Activated CD8-positive, alpha-beta memory T cell treated with anti-CD3 and anti-CD28 coated beads for 4 hours (primary cell): Measurements from ENCODE around the gene NEGR1.

ENCODE experiments used
- DNase-seq, 2 donors: peaks; one replicate each; pipeline ENCODE4 v3.0.0-alpha.2; 2020; ENCODE audit warnings: low read depth in 2 of 2

The NEGR1 gene

GRCh38 chr1:72230746-72231145, 51.6 kb downstream of the NEGR1 start:
- DNase-seq = no peak

- no peak for DNase-seq
Measured at GRCh38 chr1:72229893-72230292, 52.4 kb downstream of the NEGR1 start.

- DNase-seq = no peak
Measured at GRCh38 chr1:72227667-72228066, 54.7 kb downstream of the NEGR1 start.

- DNase-seq = no peak
Measured at GRCh38 chr1:72224506-72224905, 57.8 kb downstream of the NEGR1 start.

GRCh38 chr1:72221811-72222210, 60.5 kb downstream of the NEGR1 start:
- DNase-seq = no peak

GRCh38 chr1:72218141-72218739, 64.1 kb downstream of the NEGR1 start:
- no peak for DNase-seq

DNA sequence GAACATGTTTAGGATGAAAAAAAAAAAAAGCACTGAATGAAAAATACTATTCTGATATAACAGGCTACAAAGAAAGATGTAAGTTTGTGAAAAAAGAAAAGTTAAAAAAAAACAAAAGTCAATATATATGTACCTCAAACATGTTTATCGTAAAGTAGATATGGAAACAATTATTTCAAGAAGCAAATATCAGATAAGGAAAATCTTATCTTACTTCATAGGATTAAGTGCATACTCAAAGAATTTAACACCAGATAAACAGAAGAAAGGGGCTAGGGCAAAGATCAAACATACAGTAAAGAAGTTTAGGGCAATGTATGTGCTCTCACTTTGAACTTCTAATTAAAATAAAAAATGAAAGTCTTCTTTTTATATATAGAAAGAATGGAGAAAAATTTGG, 75.3 kb downstream of the NEGR1 start:
- DNase-seq = no peak

GRCh38 chr1:72202761-72203160, 79.6 kb downstream of the NEGR1 start:
- DNase-seq = no peak

DNA sequence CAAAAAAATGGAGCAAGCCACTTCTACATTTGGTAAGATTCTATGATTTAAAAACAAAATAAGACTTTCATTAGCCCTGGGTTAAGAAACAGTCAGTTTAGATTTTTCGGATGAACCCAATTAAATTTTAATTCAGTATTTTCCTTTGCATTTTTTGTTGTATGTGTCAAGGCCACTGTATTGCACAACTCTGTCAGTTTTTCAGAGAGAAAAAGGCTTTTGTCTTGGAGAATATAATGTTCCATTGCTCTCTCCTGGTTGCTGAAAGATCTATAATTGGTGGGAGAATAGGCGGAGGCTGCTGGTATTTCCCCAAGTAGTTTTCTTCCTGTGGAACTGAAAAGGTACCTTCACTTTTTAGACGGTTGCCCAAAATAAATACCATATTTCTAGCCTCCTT, 84.6 kb downstream of the NEGR1 start:
- DNase-seq = no peak

DNA sequence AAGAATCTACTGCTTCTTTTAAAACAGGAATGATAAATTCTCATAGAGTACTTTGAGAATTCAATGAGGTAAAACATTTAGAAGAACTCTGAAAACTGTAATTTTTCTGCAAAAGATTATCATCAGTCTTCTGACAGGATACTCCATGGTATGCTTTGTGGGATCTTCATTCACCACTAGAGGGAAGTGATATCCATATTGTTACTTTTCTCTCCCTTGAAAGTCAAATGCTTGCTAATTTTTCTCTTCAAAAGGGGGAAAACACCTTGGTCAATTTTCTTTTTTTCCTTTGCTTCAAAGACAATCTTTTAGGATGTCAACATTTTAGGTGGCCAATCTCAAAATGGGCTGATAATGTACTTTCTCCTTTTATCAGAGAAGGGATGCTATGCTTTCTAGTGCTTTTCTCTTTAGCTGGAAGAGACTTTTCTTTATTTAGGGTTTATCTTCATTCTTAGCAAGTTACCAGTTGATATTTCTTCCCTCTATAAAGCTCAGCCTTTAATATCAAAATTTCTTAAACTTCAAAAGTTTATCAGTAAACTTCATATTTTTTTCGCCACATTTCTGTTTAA, 95.5 kb downstream of the NEGR1 start:
- DNase-seq = no peak

DNA sequence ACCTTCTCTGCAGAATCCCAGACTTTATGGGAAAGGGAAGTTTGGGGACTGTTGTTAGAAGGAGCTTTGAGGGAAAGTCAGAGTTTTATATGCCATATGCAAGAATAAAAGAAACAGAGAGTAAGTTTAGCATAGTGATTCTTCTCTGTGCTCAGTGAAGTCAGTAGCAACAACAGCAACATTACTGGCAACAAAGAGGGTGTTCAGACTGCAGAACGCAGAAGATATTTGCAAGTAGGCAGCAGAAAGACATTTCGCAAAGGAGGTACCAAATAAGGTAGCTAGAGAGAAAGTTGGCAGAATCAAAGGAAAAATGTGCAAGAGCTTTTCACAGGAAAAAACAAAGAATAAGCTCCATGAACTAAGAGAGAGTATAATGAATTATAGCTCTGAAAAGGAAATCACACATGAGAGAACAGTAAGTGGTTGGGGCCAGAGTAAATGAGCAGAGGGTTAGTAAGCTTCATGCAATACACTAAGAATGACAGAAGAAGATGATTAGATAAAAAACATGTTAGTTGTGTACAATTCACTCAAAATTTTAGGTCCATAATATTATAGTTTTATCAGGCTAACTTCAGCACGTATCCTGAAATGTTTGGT, 98.1 kb downstream of the NEGR1 start:
- no peak for DNase-seq

GRCh38 chr1:72182859-72183258, 99.5 kb downstream of the NEGR1 start:
- no peak for DNase-seq

DNA sequence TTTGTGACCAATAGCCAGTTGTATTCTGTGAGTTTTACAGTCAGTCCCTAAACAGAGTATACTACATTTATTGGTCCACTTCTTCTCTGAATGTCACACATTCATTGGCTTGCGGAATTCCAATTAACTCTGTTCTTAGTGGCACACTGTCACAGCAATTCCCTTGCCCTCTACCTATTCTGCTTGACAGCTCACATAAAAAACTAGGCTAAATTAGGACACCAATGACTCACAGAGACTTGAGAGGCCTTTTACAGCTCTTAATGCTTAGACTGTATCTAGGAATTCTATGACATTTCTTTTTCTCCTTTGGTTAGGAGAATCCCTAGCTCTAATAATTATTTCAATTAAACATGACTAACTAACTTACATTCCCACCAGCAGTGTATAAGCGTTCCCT, 104.1 kb downstream of the NEGR1 start:
- no peak for DNase-seq

GRCh38 chr1:72177711-72178110, 104.6 kb downstream of the NEGR1 start:
- no peak for DNase-seq

DNA sequence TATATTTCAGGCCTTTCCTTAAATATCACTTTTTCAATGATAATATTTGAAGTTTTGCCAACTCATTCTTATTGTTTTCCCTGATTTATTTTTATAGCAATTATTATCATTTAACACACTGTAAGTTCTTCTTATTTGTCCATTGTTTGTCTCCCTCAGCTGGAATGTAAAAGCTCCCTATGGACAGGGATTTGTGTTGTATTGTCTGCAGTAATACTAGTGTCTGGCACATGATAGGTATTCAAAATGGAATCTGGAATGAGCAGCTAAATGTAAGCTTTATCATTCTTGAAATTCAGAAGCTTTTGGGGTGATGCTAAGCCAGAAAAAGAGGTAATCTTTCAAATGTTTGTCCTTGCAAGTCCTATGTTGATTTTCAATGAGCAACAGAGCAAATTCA, 112.1 kb downstream of the NEGR1 start:
- no peak for DNase-seq

DNA sequence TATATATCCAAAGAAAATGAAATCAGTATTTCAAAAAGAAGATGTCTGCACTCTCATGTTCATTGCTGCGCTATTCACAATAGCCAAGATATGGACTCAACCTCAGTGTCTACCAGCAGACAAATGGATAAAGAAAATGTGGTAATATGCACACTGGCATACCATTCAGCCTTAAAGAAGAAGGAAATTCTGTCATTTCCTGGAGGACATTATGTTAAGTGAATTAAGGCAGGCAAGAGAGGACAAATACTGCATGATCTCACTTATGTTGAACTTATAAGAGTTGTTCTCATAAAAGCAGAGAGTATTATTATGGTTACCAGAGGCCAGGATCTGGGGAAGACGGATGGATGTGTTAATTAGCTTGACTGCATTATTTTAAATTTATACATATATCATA, 115.9 kb downstream of the NEGR1 start:
- DNase-seq = no peak

DNA sequence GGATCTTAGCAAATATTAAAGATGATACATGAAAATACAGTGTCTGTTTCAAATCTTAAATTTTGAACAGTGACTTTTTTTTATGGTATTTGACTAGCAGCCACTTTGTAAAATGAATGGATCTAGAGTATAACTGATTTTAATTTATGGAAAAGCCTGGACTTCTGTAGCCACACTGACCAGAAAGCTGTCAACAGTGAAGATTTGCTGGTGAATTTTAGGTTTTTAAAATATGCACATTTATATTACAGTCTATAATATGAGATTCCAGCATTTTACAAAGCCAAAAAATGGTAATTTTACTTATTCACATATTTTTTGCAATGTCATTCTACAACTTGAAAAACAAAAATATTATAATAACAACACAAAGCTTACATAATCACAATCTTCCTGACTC, 131.8 kb downstream of the NEGR1 start:
- no peak for DNase-seq

- no peak for DNase-seq
Measured at GRCh38 chr1:72141875-72142274, 140.5 kb downstream of the NEGR1 start.

DNA sequence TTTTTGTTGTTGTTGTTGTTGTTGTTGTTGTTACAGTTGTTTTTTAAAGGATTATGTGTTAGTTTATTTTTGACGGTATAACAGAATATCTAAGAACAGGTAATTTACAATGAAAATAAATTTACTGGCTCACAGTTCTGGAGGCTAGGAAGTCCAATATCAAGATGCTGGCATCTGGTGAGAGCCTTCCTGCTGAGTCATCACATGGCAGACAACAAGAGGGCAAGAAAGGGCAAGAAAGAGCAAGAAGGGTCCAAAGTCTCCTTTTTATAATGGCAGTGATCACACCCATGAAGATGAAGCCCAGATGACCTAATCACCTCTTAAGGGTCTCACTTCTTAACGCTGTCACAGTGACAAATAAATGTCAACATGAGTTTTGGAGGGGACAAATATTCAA, 142.1 kb downstream of the NEGR1 start:
- no peak for DNase-seq

GRCh38 chr1:72137656-72138055, 144.7 kb downstream of the NEGR1 start:
- no peak for DNase-seq

DNA sequence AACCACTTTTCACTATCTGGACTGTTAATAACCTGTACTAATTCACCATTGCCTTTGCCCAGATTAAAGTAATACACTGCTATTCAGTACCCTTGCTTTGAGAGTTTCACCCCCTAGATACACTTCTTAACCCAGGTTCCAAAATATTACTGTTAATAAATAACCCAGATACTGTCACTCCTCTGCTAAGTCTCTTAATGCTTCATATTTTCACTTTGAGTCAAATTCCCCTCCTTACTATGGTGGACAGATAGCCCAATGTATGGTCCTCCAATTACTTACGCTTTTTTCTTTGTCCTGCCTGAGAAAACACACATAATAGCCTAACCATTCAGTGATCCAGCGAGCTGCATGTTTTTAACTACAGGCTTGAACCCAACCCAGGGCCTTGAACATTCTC, 152.5 kb downstream of the NEGR1 start:
- no peak for DNase-seq

- DNase-seq = no peak
Measured at GRCh38 chr1:72122099-72122880, 160.0 kb downstream of the NEGR1 start.

DNA sequence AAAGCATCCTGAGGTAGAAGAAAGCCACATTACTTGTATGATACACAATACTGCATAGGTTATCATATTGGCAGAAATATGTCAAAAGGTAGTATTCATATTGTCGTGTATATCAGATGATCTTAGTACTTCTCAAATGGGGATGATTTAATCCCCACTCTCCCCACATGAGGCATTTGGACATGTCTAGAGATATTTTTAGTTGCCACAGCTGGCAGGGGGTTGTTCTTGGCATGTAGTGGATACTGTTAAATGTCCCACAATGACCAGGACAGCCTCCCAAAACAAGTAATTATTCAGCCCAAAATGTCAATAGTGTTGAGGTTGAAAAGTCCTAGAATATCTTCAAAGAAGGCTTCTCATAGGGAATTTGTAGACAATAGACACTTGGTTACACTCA, 162.8 kb downstream of the NEGR1 start:
- DNase-seq = no peak
